Keratinocyte (primary cell): ENCODE data around the gene MED25. TPM values are rescaled to one million over a fixed set of nuclear protein-coding genes. Genes with fewer than 3 reads are reported as not detected.

Experiments used
- DNase-seq: peaks from one replicate; pipeline ENCODE4 v3.0.0-alpha.2; 2011; ENCODE audit warnings: low read depth, missing footprints, low spot score
- FAIRE-seq: peaks from 2 replicates; lab custom pipeline; 2011; peaks lifted over from hg19 to GRCh38; lab: Jason Lieb, UNC
- H2AFZ ChIP-seq: 2 replicates; pipeline ENCODE4 v1.6.0; 2012; ENCODE audit warnings: low read length, control low read depth, inconsistent platforms; ENCODE audit not compliant: control insufficient read depth
- H3K27ac ChIP-seq: 2 replicates; pipeline ENCODE4 v1.5.1; 2011; ENCODE audit warnings: low read length; ENCODE audit not compliant: control insufficient read depth, insufficient read depth
- H3K27me3 ChIP-seq: 3 replicates; pipeline ENCODE4 v1.6.0; 2011; ENCODE audit warnings: low read length; ENCODE audit not compliant: control insufficient read depth, insufficient read depth; ENCODE audit errors: extremely low read depth
- H3K36me3 ChIP-seq, 2 experiments: 2 replicates in 1 of 2; 3 replicates in 1 of 2; pipeline ENCODE4 v1.5.1; 2011; ENCODE audit warnings: low read length in 2 of 2, mild to moderate bottlenecking in 1 of 2; ENCODE audit not compliant: control insufficient read depth in 2 of 2, insufficient read depth in 2 of 2; ENCODE audit errors: extremely low read depth in 1 of 2
- H3K4me1 ChIP-seq: 3 replicates; pipeline ENCODE4 v1.5.1; 2011; ENCODE audit warnings: low read length; ENCODE audit not compliant: control insufficient read depth, insufficient read depth; ENCODE audit errors: extremely low read depth
- H3K4me2 ChIP-seq: 3 replicates; pipeline ENCODE4 v1.6.0; 2011; ENCODE audit warnings: low read depth, low read length; ENCODE audit not compliant: control insufficient read depth, insufficient read depth; ENCODE audit errors: extremely low read depth
- H3K4me3 ChIP-seq, 3 experiments: fragments of 200-600 bp in 1 of 3; sonication (generic) in 1 of 3; 2 replicates in 2 of 3; 3 replicates in 1 of 3; pipeline ENCODE4 v1.5.1; 2011 to 2016; ENCODE audit warnings: low read length in 3 of 3, mild to moderate bottlenecking in 3 of 3, control low read depth in 2 of 3, inconsistent platforms in 1 of 3, low read depth in 1 of 3, mixed read lengths in 1 of 3, mixed run types in 1 of 3, moderate library complexity in 1 of 3; ENCODE audit not compliant: control insufficient read depth in 2 of 3, insufficient read depth in 2 of 3; ENCODE audit errors: extremely low read depth in 1 of 3
- H3K79me2 ChIP-seq: 2 replicates; pipeline ENCODE4 v1.6.0; 2012; ENCODE audit warnings: low read length; ENCODE audit not compliant: control insufficient read depth, insufficient read depth
- H3K9ac ChIP-seq: 3 replicates; pipeline ENCODE4 v1.6.0; 2011; ENCODE audit warnings: low read length; ENCODE audit not compliant: control insufficient read depth, insufficient read depth; ENCODE audit errors: extremely low read depth
- H3K9me1 ChIP-seq: 3 replicates; pipeline ENCODE4 v1.6.0; 2011; ENCODE audit warnings: low read length; ENCODE audit not compliant: control insufficient read depth, insufficient read depth; ENCODE audit errors: extremely low read depth
- H3K9me3 ChIP-seq: 2 replicates; pipeline ENCODE4 v1.5.1; 2012; ENCODE audit warnings: low read depth, low read length; ENCODE audit not compliant: control insufficient read depth
- H4K20me1 ChIP-seq: 3 replicates; pipeline ENCODE4 v1.6.0; 2011; ENCODE audit warnings: low read length; ENCODE audit not compliant: control insufficient read depth, insufficient read depth; ENCODE audit errors: extremely low read depth
- EZH2 ChIP-seq: IDR thresholded peaks from one replicate; pipeline ENCODE4 v1.6.1; 2012; ENCODE audit warnings: inconsistent platforms, mild to moderate bottlenecking, low read length, moderate library complexity
- dilution Hi-C: fragments of 300-500 bp; cut with MboI; formaldehyde crosslinking; loops from one replicate; pipeline ENCODE4 v1.7.0; 2020; ENCODE audit warnings: low sequenced_read_pairs; ENCODE audit not compliant: extremely low pct_ligation_motif_present
- polyA plus RNA-seq, 5 experiments: library from polyadenylated mRNA; depleted of rRNA in 3 of 5; stranded (reverse) in 3 of 5; stranded (forward) in 1 of 5; unstranded in 1 of 5; fragments of >200 nt; gene quantifications; 1 replicate in 1 of 5; 2 replicates in 3 of 5; 3 replicates in 1 of 5; pipeline versions ENCODE4 v1.2.1 to v1.2.3, GENCODE V29; 2011 to 2012; ENCODE audit warnings: missing spikeins in 2 of 5, low read depth in 1 of 5, low replicate concordance in 1 of 5
- TF ChIP-seq, protein P1 (sequence below), 3 experiments: IDR thresholded peaks in 1 of 3; conservative IDR thresholded peaks in 1 of 3; optimal IDR thresholded peaks in 1 of 3; 2 replicates in 2 of 3; 3 replicates in 1 of 3; pipeline versions ENCODE3 to v1.5.1; 2011; ENCODE audit warnings: low read length in 3 of 3, mild to moderate bottlenecking in 3 of 3, moderate library complexity in 2 of 3, control low read depth in 1 of 3, inconsistent platforms in 1 of 3; ENCODE audit not compliant: insufficient read depth in 2 of 3; ENCODE audit errors: extremely low read depth in 1 of 3

Gene MED25
- polyA plus RNA-seq, 1 donor (not counting 4 experiments of a cell fraction or from before 2014, with no cell fraction given) = 12.5 TPM

DNA sequence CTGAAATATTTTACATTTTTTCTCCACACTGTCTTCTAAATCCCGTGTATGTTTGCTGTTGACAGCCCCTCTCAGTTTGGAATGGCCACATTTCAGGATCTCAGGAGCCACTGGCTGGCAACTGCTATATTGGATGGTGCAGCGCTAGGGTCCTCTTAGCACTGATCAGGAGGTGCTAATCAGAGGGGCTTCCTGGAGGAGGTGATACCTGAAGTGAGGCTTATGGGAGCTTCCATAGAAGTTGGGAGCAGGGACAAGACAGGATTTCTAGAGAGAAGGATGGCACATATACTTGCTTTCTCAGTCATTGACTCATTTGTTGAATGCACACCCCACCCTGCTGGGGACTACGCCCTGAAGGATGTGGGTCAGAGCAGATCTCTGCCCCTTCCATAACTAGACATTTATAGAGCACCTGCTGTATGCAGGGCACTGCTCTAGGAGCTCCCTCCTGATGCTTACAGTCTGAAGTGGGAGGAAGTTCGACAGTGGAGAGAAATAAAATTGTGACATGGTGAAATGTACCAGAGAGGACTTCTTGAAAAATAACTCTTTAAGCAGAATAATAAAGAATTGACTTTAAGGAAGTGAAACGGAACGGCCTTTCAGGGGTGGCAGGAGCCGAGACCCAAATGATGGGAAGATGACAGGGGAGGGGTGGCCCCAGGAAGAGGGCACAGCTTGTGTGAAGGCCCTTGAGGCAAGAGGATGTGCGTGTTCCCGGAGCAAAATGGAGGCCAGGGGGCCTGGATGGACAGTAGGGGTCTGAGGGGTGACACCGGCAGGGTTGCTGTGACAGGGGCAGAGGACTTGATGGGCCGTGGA is 38.1 kb upstream of the MED25 start:
- Histone ChIP-seq H3K9ac (no peak overlapping the region), H4K20me1 (peaks cover 7% of the 10 kb centered on the region), H3K36me3 (peaks cover 13 to 23% of the 10 kb centered on the region in 2 experiments), H3K4me1 (no peaks in the 10 kb centered on the region), H3K79me2 (peaks cover 17% of the 10 kb centered on the region), H2AFZ (no peak overlapping the region), H3K27me3 (no peaks in the 10 kb centered on the region), H3K9me1 (no peaks in the 10 kb centered on the region), H3K4me3 (no peak overlapping the region), H3K9me3 (no peaks in the 10 kb centered on the region), H3K4me2 (no peak overlapping the region), H3K27ac (no peak overlapping the region)
- TF ChIP-seq, protein P1, sequence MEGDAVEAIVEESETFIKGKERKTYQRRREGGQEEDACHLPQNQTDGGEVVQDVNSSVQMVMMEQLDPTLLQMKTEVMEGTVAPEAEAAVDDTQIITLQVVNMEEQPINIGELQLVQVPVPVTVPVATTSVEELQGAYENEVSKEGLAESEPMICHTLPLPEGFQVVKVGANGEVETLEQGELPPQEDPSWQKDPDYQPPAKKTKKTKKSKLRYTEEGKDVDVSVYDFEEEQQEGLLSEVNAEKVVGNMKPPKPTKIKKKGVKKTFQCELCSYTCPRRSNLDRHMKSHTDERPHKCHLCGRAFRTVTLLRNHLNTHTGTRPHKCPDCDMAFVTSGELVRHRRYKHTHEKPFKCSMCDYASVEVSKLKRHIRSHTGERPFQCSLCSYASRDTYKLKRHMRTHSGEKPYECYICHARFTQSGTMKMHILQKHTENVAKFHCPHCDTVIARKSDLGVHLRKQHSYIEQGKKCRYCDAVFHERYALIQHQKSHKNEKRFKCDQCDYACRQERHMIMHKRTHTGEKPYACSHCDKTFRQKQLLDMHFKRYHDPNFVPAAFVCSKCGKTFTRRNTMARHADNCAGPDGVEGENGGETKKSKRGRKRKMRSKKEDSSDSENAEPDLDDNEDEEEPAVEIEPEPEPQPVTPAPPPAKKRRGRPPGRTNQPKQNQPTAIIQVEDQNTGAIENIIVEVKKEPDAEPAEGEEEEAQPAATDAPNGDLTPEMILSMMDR (optimal IDR thresholded peaks at IDR 0.05 in 1 of 3, IDR thresholded peaks at IDR 0.05 in 1 of 3, conservative IDR thresholded peaks at IDR 0.05 in 1 of 3; ENCODE audit: extremely low read depth in 1 of 3, insufficient read depth in 2 of 3, low read length in 3 of 3) = no peak
- no peak for TF ChIP-seq EZH2
- DNase-seq (no peak), FAIRE-seq (no peak)
- dilution Hi-C loops = no loop called here

DNA sequence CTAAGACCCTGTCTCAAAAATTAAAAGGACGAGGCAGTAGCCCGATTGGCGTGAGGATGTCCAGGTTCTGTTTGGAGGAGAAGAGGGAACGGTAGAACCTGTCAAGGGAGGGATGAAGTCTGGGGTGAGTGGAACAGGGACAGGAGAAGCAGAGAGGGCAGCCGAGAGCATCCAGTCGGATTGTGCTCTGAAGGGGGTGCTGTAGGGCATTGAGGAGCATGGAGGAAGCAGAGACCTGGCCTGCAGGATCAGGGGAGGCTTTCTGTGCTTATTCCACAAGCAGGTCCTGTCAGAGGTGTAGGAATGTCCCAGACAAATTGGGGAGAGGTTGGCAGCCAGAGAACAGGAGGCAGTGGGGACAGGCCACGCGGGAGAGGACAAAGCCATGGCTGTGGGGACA is 37.2 kb upstream of the MED25 start:
- H2AFZ ChIP-seq = no peak overlapping the region
- no peaks in the 10 kb centered on the region for H3K9me3 ChIP-seq
- H3K9me1 ChIP-seq = no peaks in the 10 kb centered on the region
- H3K27ac ChIP-seq = no peak overlapping the region
- no peaks in the 10 kb centered on the region for H3K27me3 ChIP-seq
- peaks cover 10% of the 10 kb centered on the region for H3K79me2 ChIP-seq
- no peak overlapping the region for H3K9ac ChIP-seq
- H3K4me2 ChIP-seq = no peak overlapping the region
- no peak overlapping the region for H3K4me3 ChIP-seq
- dilution Hi-C loops = no loop called here
- peaks cover 7% of the 10 kb centered on the region for H4K20me1 ChIP-seq
- no peaks in the 10 kb centered on the region for H3K4me1 ChIP-seq
- peaks cover 18 to 21% of the 10 kb centered on the region in 2 experiments for H3K36me3 ChIP-seq
- FAIRE-seq (no peak), DNase-seq (no peak)
- no peak for TF ChIP-seq EZH2
- TF ChIP-seq, protein P1 (optimal IDR thresholded peaks at IDR 0.05 in 1 of 3, IDR thresholded peaks at IDR 0.05 in 1 of 3, conservative IDR thresholded peaks at IDR 0.05 in 1 of 3; ENCODE audit: extremely low read depth in 1 of 3, insufficient read depth in 2 of 3, low read length in 3 of 3) = no peak
